SK-N-SH (cell line): ENCODE measurements around the gene CLASP1. TPM values are rescaled to one million over a fixed set of nuclear protein-coding genes. Genes with fewer than 3 reads are reported as not detected.

Experiments used
- CTCF ChIA-PET: fragments of 300-600, 350-600 bp; formaldehyde crosslinking; extraction: SDS; loops from one replicate; lab custom pipeline; 2021; lab: Yijun Ruan, JAX
- POLR2A ChIA-PET: fragments of 350-600 bp; sonication (Branson Sonifier 250); formaldehyde crosslinking; extraction: SDS; loops from one replicate; lab custom pipeline; 2020; ENCODE audit warnings: antibody characterized with exemption, inconsistent platforms; lab: Yijun Ruan, JAX
- DNase-seq: peaks from one replicate; pipeline ENCODE4 v3.0.0; 2012
- H2AFZ ChIP-seq: fragments of 200-600 bp; sonication (generic); 2 replicates; pipeline ENCODE4 v1.8.1; 2016; ENCODE audit warnings: antibody characterized with exemption, mild to moderate bottlenecking, low read depth
- H3F3A ChIP-seq: fragments of 200-600 bp; sonication (generic); replicated peaks from 2 replicates; pipeline ENCODE3; 2016; ENCODE audit warnings: antibody characterized with exemption, mild to moderate bottlenecking; ENCODE audit not compliant: insufficient read depth
- H3K27ac ChIP-seq, 2 experiments: fragments of 200-500 bp in 1 of 2; fragments of 200-600 bp in 1 of 2; sonication (Bioruptor generic) in 1 of 2; sonication (generic), shearing (Covaris generic) in 1 of 2; 2 replicates each; pipeline versions ENCODE4 v1.5.1 to v1.6.1; 2014 to 2016; ENCODE audit warnings: low read depth in 2 of 2, inconsistent platforms in 1 of 2, low read length in 1 of 2, mild to moderate bottlenecking in 1 of 2, mixed read lengths in 1 of 2
- H3K27me3 ChIP-seq: fragments of 200-600 bp; sonication (generic), shearing (Covaris generic); 2 replicates; pipeline ENCODE4 v1.6.1; 2016; ENCODE audit warnings: mixed run types; ENCODE audit not compliant: insufficient read depth
- H3K36me3 ChIP-seq, 2 experiments: fragments of 200-500 bp in 1 of 2; fragments of 200-600 bp in 1 of 2; sonication (Bioruptor generic) in 1 of 2; sonication (generic) in 1 of 2; replicated peaks in 1 of 2; 2 replicates each; pipeline versions ENCODE3 to v1.5.1; 2014 to 2016; ENCODE audit warnings: low read length in 1 of 2, mild to moderate bottlenecking in 1 of 2; ENCODE audit not compliant: insufficient read depth in 2 of 2, control insufficient read depth in 1 of 2
- H3K4me1 ChIP-seq, 2 experiments: fragments of 200-500 bp in 1 of 2; fragments of 200-600 bp in 1 of 2; sonication (Bioruptor generic) in 1 of 2; sonication (generic), shearing (Covaris generic) in 1 of 2; 2 replicates each; pipeline versions ENCODE4 v1.5.1 to v1.6.1; 2014 to 2016; ENCODE audit warnings: low read depth in 1 of 2, low read length in 1 of 2, mixed run types in 1 of 2; ENCODE audit not compliant: insufficient read depth in 2 of 2, control insufficient read depth in 1 of 2
- H3K4me2 ChIP-seq: fragments of 200-600 bp; sonication (generic), shearing (Covaris generic); 2 replicates; pipeline ENCODE4 v1.6.1; 2017; ENCODE audit warnings: mixed run types
- H3K4me3 ChIP-seq, 2 experiments: fragments of 200-500 bp in 1 of 2; fragments of 200-600 bp in 1 of 2; sonication (Bioruptor generic) in 1 of 2; sonication (generic), shearing (Covaris generic) in 1 of 2; 2 replicates each; pipeline versions ENCODE4 v1.5.1 to v1.8.1; 2014 to 2016; ENCODE audit warnings: low read depth in 2 of 2, inconsistent platforms in 1 of 2, low read length in 1 of 2, mild to moderate bottlenecking in 1 of 2, mixed read lengths in 1 of 2, moderate library complexity in 1 of 2
- H3K79me2 ChIP-seq: fragments of 200-600 bp; sonication (generic); 2 replicates; pipeline ENCODE4 v1.8.1; 2017; ENCODE audit warnings: mild to moderate bottlenecking; ENCODE audit not compliant: insufficient read depth
- H3K9ac ChIP-seq: fragments of 200-600 bp; sonication (generic); 2 replicates; pipeline ENCODE4 v1.6.1; 2017; ENCODE audit warnings: mixed run types
- H3K9me2 ChIP-seq: fragments of 200-600 bp; sonication (generic); 2 replicates; pipeline ENCODE4 v1.6.1; 2017; ENCODE audit warnings: mixed run types
- H3K9me3 ChIP-seq: fragments of 200-600 bp; sonication (generic); 2 replicates; pipeline ENCODE4 v1.6.1; 2017; ENCODE audit warnings: mixed run types, mild to moderate bottlenecking, moderate library complexity
- H4K20me1 ChIP-seq: fragments of 200-600 bp; sonication (generic); 2 replicates; pipeline ENCODE4 v1.6.1; 2017; ENCODE audit warnings: mild to moderate bottlenecking, mixed run types; ENCODE audit not compliant: insufficient read depth
- ELF1 ChIP-seq: IDR thresholded peaks from 2 replicates; pipeline ENCODE4 v1.4.0; 2012
- EZH2phosphoT487 ChIP-seq: fragments of 200-600 bp; sonication (generic); IDR thresholded peaks from 2 replicates; pipeline ENCODE4 v1.6.1; 2017; ENCODE audit warnings: low read depth, mixed run types, mild to moderate bottlenecking, antibody characterized with exemption, moderate library complexity, borderline replicate concordance
- FOXJ3 ChIP-seq: sonication (generic); formaldehyde crosslinking; IDR thresholded peaks from 2 replicates; pipeline ENCODE4 v1.5.1; 2020; ENCODE audit warnings: mild to moderate bottlenecking, missing genetic modification reagents
- FOXM1 ChIP-seq: IDR thresholded peaks from 2 replicates; pipeline ENCODE4 v1.4.0; 2012; ENCODE audit warnings: low read depth, mild to moderate bottlenecking
- GABPA ChIP-seq: IDR thresholded peaks from 2 replicates; pipeline ENCODE4 v1.4.0; 2012; ENCODE audit warnings: low read depth, mild to moderate bottlenecking
- GATA2 ChIP-seq: sonication (generic); formaldehyde crosslinking; IDR thresholded peaks from 2 replicates; pipeline ENCODE4 v1.5.0; 2020; ENCODE audit warnings: mild to moderate bottlenecking, missing genetic modification reagents
- MAX ChIP-seq: IDR thresholded peaks from 2 replicates; pipeline ENCODE4 v1.4.0; 2012; ENCODE audit warnings: low read depth
- MEF2A ChIP-seq: IDR thresholded peaks from 2 replicates; pipeline ENCODE4 v1.4.0; 2012; ENCODE audit warnings: low read depth, borderline replicate concordance
- MXI1 ChIP-seq: IDR thresholded peaks from 2 replicates; pipeline ENCODE4 v1.6.1; 2012; ENCODE audit warnings: mild to moderate bottlenecking, low read depth, low read length, improper control_type of control experiment
- NRF1 ChIP-seq: IDR thresholded peaks from 2 replicates; pipeline ENCODE4 v1.6.1; 2012; ENCODE audit warnings: low read depth, mild to moderate bottlenecking, low read length
- POLR2AphosphoS5 ChIP-seq: IDR thresholded peaks from 2 replicates; pipeline ENCODE4 v1.6.1; 2012; ENCODE audit warnings: low read depth, low read length
- RCOR1 ChIP-seq: fragments of 150-350 bp; IDR thresholded peaks from 2 replicates; pipeline ENCODE4 v1.6.1; 2017; ENCODE audit warnings: antibody characterized with exemption, low read length
- RFX5 ChIP-seq: IDR thresholded peaks from 2 replicates; pipeline ENCODE4 v1.6.1; 2012; ENCODE audit warnings: mild to moderate bottlenecking, improper control_type of control experiment, low read length
- TAF1 ChIP-seq: IDR thresholded peaks from 2 replicates; pipeline ENCODE4 v1.6.1; 2012; ENCODE audit warnings: low read depth, mild to moderate bottlenecking, low read length, moderate library complexity, borderline replicate concordance
- TEAD4 ChIP-seq: IDR thresholded peaks from 2 replicates; pipeline ENCODE4 v1.4.0; 2012; ENCODE audit warnings: mild to moderate bottlenecking, borderline replicate concordance; ENCODE audit not compliant: insufficient read depth
- WGBS: methylation state at CpG from one replicate; pipeline ENCODE4 v1.1.6; 2017; ENCODE audit warnings: low lambda C conversion rate; 5-methylcytosine and 5-hydroxymethylcytosine counted together
- polyA plus RNA-seq, 3 experiments: library from polyadenylated mRNA; depleted of rRNA; stranded (reverse); fragments of >200 nt; gene quantifications; 2 replicates each; pipeline ENCODE4 v1.2.3, GENCODE V29; 2012
- TF ChIP-seq, protein P1 (sequence below): IDR thresholded peaks from 2 replicates; pipeline ENCODE4 v1.4.0; 2012; ENCODE audit warnings: low read depth, borderline replicate concordance
- TF ChIP-seq, protein P2 (sequence below): fragments of 150-350 bp; IDR thresholded peaks from 2 replicates; pipeline ENCODE4 v1.6.1; 2016; ENCODE audit warnings: mild to moderate bottlenecking, low read depth, low read length
- TF ChIP-seq, protein P3 (sequence below): IDR thresholded peaks from 2 replicates; pipeline ENCODE4 v1.4.0; 2012; ENCODE audit warnings: low read depth, borderline replicate concordance

CLASP1 gene
- polyA plus RNA-seq, 1 of the 3 experiments (the other 2 are of a cell fraction): 4.9 TPM

DNA sequence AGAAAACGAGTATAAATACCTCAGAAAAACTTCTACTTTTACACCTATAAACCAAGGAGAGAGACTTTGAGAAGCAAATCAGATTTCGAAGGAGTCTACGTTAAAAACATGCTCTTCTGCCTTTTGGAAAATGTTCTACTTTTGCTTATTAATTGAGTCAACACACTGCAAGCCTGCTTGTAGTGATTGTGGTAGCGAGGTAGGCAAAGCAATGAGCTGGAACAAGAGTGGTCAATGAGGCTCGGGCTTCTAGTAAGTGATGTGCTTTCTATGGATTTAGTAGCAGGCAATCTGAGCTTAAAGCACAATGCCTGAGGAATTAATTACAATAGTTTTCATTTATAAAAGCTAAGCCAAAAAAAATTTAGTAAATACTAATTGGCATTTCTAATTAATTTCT, 260.9 kb downstream of the CLASP1 start:
- Histone ChIP-seq H3K9me2 (no peaks in the 10 kb centered on the region), H3K36me3 (peaks cover 44 to 46% of the 10 kb centered on the region in 2 experiments), H3F3A (peaks cover 5% of the 10 kb centered on the region), H4K20me1 (no peaks in the 10 kb centered on the region), H3K4me3 (no peak overlapping the region), H3K27ac (no peak overlapping the region), H3K79me2 (no peaks in the 10 kb centered on the region), H3K9ac (no peak overlapping the region), H3K27me3 (no peaks in the 10 kb centered on the region), H2AFZ (no peak overlapping the region), H3K9me3 (no peaks in the 10 kb centered on the region), H3K4me1 (no peaks in the 10 kb centered on the region; a peak in 3 of 4 replicates), H3K4me2 (no peak overlapping the region)
- 96% methylated on average over 5 of the region's 5 CpGs for WGBS
- DNase-seq: no peak
- CTCF ChIA-PET: interaction anchor here (0.9 to 1.3 kb wide), 2 partner anchors 14 to 293 kb away, joined by 3 to 5 read pairs; no protein-coding TSS in a partner anchor
- TF ChIP-seq FOXJ3 (CRISPR knock-in tag) (no peak), TAF1 (no peak), EZH2phosphoT487 (no peak), RFX5 (no peak), RCOR1 (no peak), ELF1 (no peak), NRF1 (no peak), GABPA (no peak), MEF2A (no peak), GATA2 (CRISPR knock-in tag) (no peak), MAX (no peak), FOXM1 (no peak), MXI1 (no peak), POLR2AphosphoS5 (no peak), TEAD4 (no peak)
- TF ChIP-seq, protein P1, sequence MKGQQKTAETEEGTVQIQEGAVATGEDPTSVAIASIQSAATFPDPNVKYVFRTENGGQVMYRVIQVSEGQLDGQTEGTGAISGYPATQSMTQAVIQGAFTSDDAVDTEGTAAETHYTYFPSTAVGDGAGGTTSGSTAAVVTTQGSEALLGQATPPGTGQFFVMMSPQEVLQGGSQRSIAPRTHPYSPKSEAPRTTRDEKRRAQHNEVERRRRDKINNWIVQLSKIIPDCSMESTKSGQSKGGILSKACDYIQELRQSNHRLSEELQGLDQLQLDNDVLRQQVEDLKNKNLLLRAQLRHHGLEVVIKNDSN: no peak
- TF ChIP-seq, protein P2, sequence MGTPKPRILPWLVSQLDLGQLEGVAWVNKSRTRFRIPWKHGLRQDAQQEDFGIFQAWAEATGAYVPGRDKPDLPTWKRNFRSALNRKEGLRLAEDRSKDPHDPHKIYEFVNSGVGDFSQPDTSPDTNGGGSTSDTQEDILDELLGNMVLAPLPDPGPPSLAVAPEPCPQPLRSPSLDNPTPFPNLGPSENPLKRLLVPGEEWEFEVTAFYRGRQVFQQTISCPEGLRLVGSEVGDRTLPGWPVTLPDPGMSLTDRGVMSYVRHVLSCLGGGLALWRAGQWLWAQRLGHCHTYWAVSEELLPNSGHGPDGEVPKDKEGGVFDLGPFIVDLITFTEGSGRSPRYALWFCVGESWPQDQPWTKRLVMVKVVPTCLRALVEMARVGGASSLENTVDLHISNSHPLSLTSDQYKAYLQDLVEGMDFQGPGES: no peak
- TF ChIP-seq, protein P3, sequence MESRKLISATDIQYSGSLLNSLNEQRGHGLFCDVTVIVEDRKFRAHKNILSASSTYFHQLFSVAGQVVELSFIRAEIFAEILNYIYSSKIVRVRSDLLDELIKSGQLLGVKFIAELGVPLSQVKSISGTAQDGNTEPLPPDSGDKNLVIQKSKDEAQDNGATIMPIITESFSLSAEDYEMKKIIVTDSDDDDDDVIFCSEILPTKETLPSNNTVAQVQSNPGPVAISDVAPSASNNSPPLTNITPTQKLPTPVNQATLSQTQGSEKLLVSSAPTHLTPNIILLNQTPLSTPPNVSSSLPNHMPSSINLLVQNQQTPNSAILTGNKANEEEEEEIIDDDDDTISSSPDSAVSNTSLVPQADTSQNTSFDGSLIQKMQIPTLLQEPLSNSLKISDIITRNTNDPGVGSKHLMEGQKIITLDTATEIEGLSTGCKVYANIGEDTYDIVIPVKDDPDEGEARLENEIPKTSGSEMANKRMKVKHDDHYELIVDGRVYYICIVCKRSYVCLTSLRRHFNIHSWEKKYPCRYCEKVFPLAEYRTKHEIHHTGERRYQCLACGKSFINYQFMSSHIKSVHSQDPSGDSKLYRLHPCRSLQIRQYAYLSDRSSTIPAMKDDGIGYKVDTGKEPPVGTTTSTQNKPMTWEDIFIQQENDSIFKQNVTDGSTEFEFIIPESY: no peak
- POLR2A ChIA-PET: no interaction called here
